K562 (cell line): ENCODE measurements around the gene DDAH1. TPM values are rescaled to one million over a fixed set of nuclear protein-coding genes. Genes with fewer than 3 reads are reported as not detected.

Experiments
- AFF4 ChIP-seq: sonication (generic); formaldehyde crosslinking; IDR thresholded peaks from 2 replicates; pipeline ENCODE4 v1.8.0; 2023; ENCODE audit warnings: mild to moderate bottlenecking, missing genetic modification reagents
- ARID3A ChIP-seq: IDR thresholded peaks from 2 replicates; pipeline ENCODE4 v1.6.1; 2012; ENCODE audit warnings: low read depth, low read length, improper control_type of control experiment, borderline replicate concordance
- CREBBP ChIP-seq: IDR thresholded peaks from one replicate; pipeline ENCODE4 v1.6.1; 2012; ENCODE audit warnings: low read depth, mild to moderate bottlenecking, control low read depth, inconsistent platforms, low read length
- FOXK2 ChIP-seq, 2 experiments: fragments of 450-650 bp; IDR thresholded peaks in 1 of 2; conservative IDR thresholded peaks in 1 of 2; 2 replicates each; pipeline ENCODE4 v1.6.1; 2016; ENCODE audit warnings: low read depth in 2 of 2, mild to moderate bottlenecking in 1 of 2
- HDGF ChIP-seq: fragments of 450-650 bp; IDR thresholded peaks from 2 replicates; pipeline ENCODE4 v1.6.1; 2016
- HLTF ChIP-seq: fragments of 450-650 bp; IDR thresholded peaks from 2 replicates; pipeline ENCODE4 v1.6.1; 2016
- KLF1 ChIP-seq: fragments of 450-650 bp; IDR thresholded peaks from 2 replicates; pipeline ENCODE4 v1.6.1; 2016; ENCODE audit warnings: missing genetic modification characterization, missing compliant biosample characterization
- KLF10 ChIP-seq: fragments of 250-450 bp; sonication (Bioruptor Pico); IDR thresholded peaks from 2 replicates; pipeline ENCODE4 v1.6.1; 2021; ENCODE audit warnings: matching md5 sums
- MXI1 ChIP-seq: IDR thresholded peaks from 2 replicates; pipeline ENCODE4 v1.6.1; 2011; ENCODE audit warnings: low read depth, mild to moderate bottlenecking, improper control_type of control experiment, low read length
- POLR2H ChIP-seq: IDR thresholded peaks from 2 replicates; pipeline ENCODE4 v1.6.1; 2016; ENCODE audit warnings: missing genetic modification characterization, low read depth, mild to moderate bottlenecking, control low read depth, missing compliant biosample characterization, moderate library complexity
- RBM17 ChIP-seq: fragments of 200-400 bp; formaldehyde crosslinking; IDR thresholded peaks from 2 replicates; pipeline ENCODE4 v1.6.1; 2017; ENCODE audit warnings: low read depth, mild to moderate bottlenecking, low read length, borderline replicate concordance
- SIRT6 ChIP-seq: IDR thresholded peaks from one replicate; pipeline ENCODE4 v1.6.1; 2012; ENCODE audit warnings: low read depth, mild to moderate bottlenecking, control low read depth, inconsistent platforms, low read length, moderate library complexity
- TCF15 ChIP-seq: fragments of 250-450 bp; sonication (Bioruptor Pico); IDR thresholded peaks from 2 replicates; pipeline ENCODE4 v1.8.0; 2022; ENCODE audit warnings: moderate library complexity, mild to moderate bottlenecking, inconsistent platforms
- TFE3 ChIP-seq: fragments of 450-650 bp; formaldehyde crosslinking; IDR thresholded peaks from 2 replicates; pipeline ENCODE4 v1.4.0; 2020; ENCODE audit warnings: mild to moderate bottlenecking, mixed read lengths
- ZBTB12 ChIP-seq: fragments of 250-450 bp; sonication (Bioruptor Pico); IDR thresholded peaks from 2 replicates; pipeline ENCODE4 v1.4.0; 2020
- ZBTB5 ChIP-seq: fragments of 450-650 bp; IDR thresholded peaks from 2 replicates; pipeline ENCODE4 v1.6.1; 2017; ENCODE audit warnings: antibody characterized with exemption
- ZC3H11A ChIP-seq: IDR thresholded peaks from 2 replicates; pipeline ENCODE4 v1.6.1; 2012; ENCODE audit warnings: low read depth, low read length, improper control_type of control experiment
- ZFP30 ChIP-seq: fragments of 250-450 bp; sonication (Bioruptor Pico); IDR thresholded peaks from 2 replicates; pipeline ENCODE4 v1.8.0; 2022; ENCODE audit warnings: moderate library complexity, mild to moderate bottlenecking, inconsistent platforms, borderline replicate concordance
- polyA plus RNA-seq, 8 experiments: library from polyadenylated mRNA; depleted of rRNA in 4 of 8; stranded (reverse) in 5 of 8; unstranded in 3 of 8; fragments of >200 nt; fragmentation: Nextera tagmentation in 2 of 8; fragmentation: Illumina TruSeq in 1 of 8; extraction: Ambion mirVana in 2 of 8; extraction: Trizol in 1 of 8; gene quantifications; 2 replicates each; pipeline versions ENCODE4 v1.2.1 to v1.2.3, GENCODE V29; 2011 to 2014; ENCODE audit warnings: inconsistent platforms in 1 of 8, missing spikeins in 1 of 8
- total RNA-seq, 7 experiments: library from RNA; depleted of rRNA in 6 of 7; stranded (reverse); fragments of >200 nt in 6 of 7; fragmentation: Illumina TruSeq in 2 of 7; extraction: Trizol in 2 of 7; gene quantifications; 2 replicates each; pipeline versions ENCODE4 v1.2.1 to v1.2.3, GENCODE V29; 2011 to 2021; ENCODE audit warnings: low replicate concordance in 1 of 7

Gene DDAH1
- total and polyA plus RNA-seq, 9 of the 15 experiments (the other 6 are each of a cell fraction or from before 2014, with no cell fraction given): 0.04 to 0.24 (median 0.10) TPM

GRCh38 chr1:85274969-85275453, 189.9 kb downstream of the DDAH1 start (continued):
- TF ChIP-seq ARID3A: no peak
- no peak for TF ChIP-seq TCF15
- TF ChIP-seq MXI1: no peak
- no peak for TF ChIP-seq ZFP30 (CRISPR knock-in tag)
- TF ChIP-seq KLF10 (CRISPR knock-in tag): no peak
- no peak for TF ChIP-seq ZC3H11A
- no peak for TF ChIP-seq RBM17
- no peak for TF ChIP-seq HDGF
- 0 out of 2 replicates have a peak, but pooled peaks have one; percentile 40 for TF ChIP-seq POLR2H
- no peak for TF ChIP-seq HLTF
- TF ChIP-seq ZBTB12 (CRISPR knock-in tag): no peak
- TF ChIP-seq FOXK2 (conservative IDR thresholded peaks at IDR 0.05 in 1 of 2, IDR thresholded peaks at IDR 0.05 in 1 of 2; ENCODE audit: low read depth in 2 of 2): no peak
- no peak for TF ChIP-seq CREBBP
- no peak for TF ChIP-seq ZBTB5
- TF ChIP-seq SIRT6: no peak
- no peak for TF ChIP-seq KLF1
- no peak for TF ChIP-seq AFF4 (CRISPR knock-in tag)
- TF ChIP-seq TFE3 (CRISPR knock-in tag): no peak
